OCI-LY1 (cell line): ENCODE measurements around the gene KCTD4.

ENCODE experiments used
- CTCF ChIP-seq: fragments of 200-600 bp; sonication (generic), shearing (Covaris generic); IDR thresholded peaks from 2 replicates; pipeline ENCODE4 v1.5.1; 2017; ENCODE audit warnings: mild to moderate bottlenecking, antibody characterized with exemption, low read length, moderate library complexity, mixed read lengths
- EZH2 ChIP-seq: fragments of 200-600 bp; sonication (generic), shearing (Covaris generic); IDR thresholded peaks from 2 replicates; pipeline ENCODE4 v1.8.0; 2017; ENCODE audit warnings: borderline replicate concordance, mixed run types, mild to moderate bottlenecking, antibody characterized with exemption, low read length, moderate library complexity, mixed read lengths

GRCh38 chr13:45196096-45196495 lies 4.7 kb downstream of the KCTD4 start:
- TF ChIP-seq CTCF (no peak), EZH2 (no peak)
